H1 (cell line): ENCODE data around the gene PPM1D. TPM values are rescaled to one million over a fixed set of nuclear protein-coding genes. Genes with fewer than 3 reads are reported as not detected.

ENCODE experiments used
- CTCF ChIA-PET: fragments of 300-600 bp; sonication (Branson Sonifier 250); formaldehyde crosslinking; loops from one replicate; lab custom pipeline; 2021; ENCODE audit not compliant: partially characterized antibody; lab: Charles Lee
- POLR2A ChIA-PET: fragments of 300-600 bp; sonication (Branson Sonifier 250); formaldehyde crosslinking; loops from one replicate; lab custom pipeline; 2021; ENCODE audit warnings: inconsistent platforms; ENCODE audit not compliant: partially characterized antibody; lab: Charles Lee
- DNase-seq, 2 experiments: peaks; one replicate each; pipeline versions ENCODE4 v3.0.0 to v3.0.0-alpha.2; 2010 to 2022; ENCODE audit warnings: low spot score in 2 of 2, low read depth in 1 of 2, mixed read lengths in 1 of 2
- FAIRE-seq: peaks from 2 replicates; lab custom pipeline; 2011; peaks lifted over from hg19 to GRCh38; lab: Jason Lieb, UNC
- H2AFZ ChIP-seq: 2 replicates; pipeline ENCODE4 v1.8.1; 2012; ENCODE audit warnings: low read length, inconsistent platforms
- H2AK5ac ChIP-seq: 2 replicates; pipeline ENCODE4 v1.6.1; 2013; ENCODE audit warnings: low read depth, low read length
- H2BK120ac ChIP-seq: replicated peaks from 2 replicates; pipeline ENCODE3; 2013; ENCODE audit warnings: low read depth, low read length, inconsistent platforms
- H2BK12ac ChIP-seq: 2 replicates; pipeline ENCODE4 v1.6.1; 2013; ENCODE audit warnings: low read depth, low read length
- H2BK15ac ChIP-seq: 2 replicates; pipeline ENCODE4 v1.6.1; 2013; ENCODE audit warnings: low read length
- H2BK20ac ChIP-seq: 2 replicates; pipeline ENCODE4 v1.6.1; 2013; ENCODE audit warnings: low read length
- H2BK5ac ChIP-seq: 2 replicates; pipeline ENCODE4 v1.6.1; 2013; ENCODE audit warnings: low read depth, low read length
- H3K14ac ChIP-seq: 2 replicates; pipeline ENCODE4 v1.6.1; 2013; ENCODE audit warnings: inconsistent platforms; ENCODE audit not compliant: insufficient read length
- H3K18ac ChIP-seq: 2 replicates; pipeline ENCODE4 v1.6.1; 2013; ENCODE audit warnings: low read length; ENCODE audit errors: extremely low read depth
- H3K23ac ChIP-seq: 2 replicates; pipeline ENCODE4 v1.6.1; 2013; ENCODE audit warnings: inconsistent platforms; ENCODE audit not compliant: insufficient read length
- H3K23me2 ChIP-seq: 2 replicates; pipeline ENCODE4 v1.6.1; 2013; ENCODE audit warnings: low read depth, low read length
- H3K27ac ChIP-seq: 2 replicates; pipeline ENCODE4 v1.6.1; 2011; ENCODE audit warnings: low read depth, low read length, inconsistent platforms
- H3K27me3 ChIP-seq, 4 experiments: replicated peaks in 1 of 4; 1 replicate in 1 of 4; 2 replicates in 3 of 4; pipeline versions ENCODE4 v1.6.1 to v1.8.1; 2011 to 2013; ENCODE audit warnings: low read length in 3 of 4, mild to moderate bottlenecking in 3 of 4, inconsistent platforms in 2 of 4, mixed read lengths in 2 of 4, moderate library complexity in 1 of 4; ENCODE audit not compliant: control insufficient read depth in 3 of 4, insufficient read depth in 3 of 4; ENCODE audit errors: extremely low read depth in 1 of 4
- H3K36me3 ChIP-seq, 4 experiments: 2 replicates each; pipeline versions ENCODE4 v1.6.1 to v1.8.1; 2011 to 2013; ENCODE audit warnings: mild to moderate bottlenecking in 4 of 4, low read length in 3 of 4, moderate library complexity in 2 of 4, control low read depth in 1 of 4, inconsistent platforms in 1 of 4; ENCODE audit not compliant: insufficient read depth in 4 of 4, control insufficient read depth in 2 of 4
- H3K4ac ChIP-seq: replicated peaks from 2 replicates; pipeline ENCODE3; 2013; ENCODE audit warnings: low read length, low read depth, mixed read lengths, inconsistent platforms; ENCODE audit not compliant: insufficient read length
- H3K4me1 ChIP-seq, 4 experiments: replicated peaks in 1 of 4; 1 replicate in 1 of 4; 2 replicates in 3 of 4; pipeline versions ENCODE4 v1.6.1 to v1.8.1; 2011 to 2013; ENCODE audit warnings: low read length in 3 of 4, inconsistent platforms in 2 of 4, mixed read lengths in 1 of 4; ENCODE audit not compliant: insufficient read depth in 4 of 4, control insufficient read depth in 3 of 4
- H3K4me2 ChIP-seq, 2 experiments: 2 replicates each; pipeline versions ENCODE4 v1.6.1 to v1.8.1; 2011 to 2013; ENCODE audit warnings: low read depth in 2 of 2, low read length in 2 of 2, control low read depth in 1 of 2, inconsistent platforms in 1 of 2, mild to moderate bottlenecking in 1 of 2; ENCODE audit not compliant: insufficient read depth in 1 of 2
- H3K4me3 ChIP-seq, 4 experiments: fragments of 200-600, 300-600 bp in 1 of 4; sonication (generic), shearing (Covaris generic), sonication (Bioruptor Twin) in 1 of 4; 2 replicates each; pipeline versions ENCODE4 v1.5.1 to v1.8.1; 2011 to 2016; ENCODE audit warnings: low read length in 4 of 4, low read depth in 3 of 4, control low read depth in 2 of 4, inconsistent platforms in 2 of 4, mild to moderate bottlenecking in 2 of 4, mixed read lengths in 1 of 4, moderate library complexity in 1 of 4; ENCODE audit not compliant: insufficient read depth in 2 of 4; ENCODE audit errors: extremely low read depth in 1 of 4
- H3K56ac ChIP-seq: replicated peaks from 2 replicates; pipeline ENCODE3; 2013; ENCODE audit warnings: low read depth, mild to moderate bottlenecking, mixed read lengths, low read length, inconsistent platforms; ENCODE audit not compliant: insufficient read length
- H3K79me1 ChIP-seq: 2 replicates; pipeline ENCODE4 v1.6.1; 2013; ENCODE audit warnings: low read depth, low read length, control low read depth
- H3K79me2 ChIP-seq, 2 experiments: 2 replicates each; pipeline versions ENCODE4 v1.6.1 to v1.8.1; 2012 to 2013; ENCODE audit warnings: low read length in 2 of 2, mild to moderate bottlenecking in 2 of 2, inconsistent platforms in 1 of 2; ENCODE audit not compliant: insufficient read depth in 2 of 2, control insufficient read depth in 1 of 2
- H3K9ac ChIP-seq, 4 experiments: replicated peaks in 1 of 4; 1 replicate in 1 of 4; 2 replicates in 3 of 4; pipeline versions ENCODE4 v1.6.1 to v1.8.1; 2011 to 2013; ENCODE audit warnings: low read depth in 3 of 4, low read length in 3 of 4, control low read depth in 2 of 4, mild to moderate bottlenecking in 2 of 4, moderate library complexity in 2 of 4, inconsistent platforms in 1 of 4; ENCODE audit errors: extremely low read depth in 1 of 4
- H3K9me3 ChIP-seq, 2 experiments: 2 replicates each; pipeline versions ENCODE4 v1.6.1 to v1.8.1; 2012 to 2013; ENCODE audit warnings: mild to moderate bottlenecking in 2 of 2, moderate library complexity in 2 of 2, control low read depth in 1 of 2, inconsistent platforms in 1 of 2, low read depth in 1 of 2, low read length in 1 of 2, mixed read lengths in 1 of 2; ENCODE audit not compliant: insufficient read depth in 2 of 2
- H4K20me1 ChIP-seq, 2 experiments: replicated peaks in 1 of 2; 2 replicates each; pipeline versions ENCODE3 to v1.8.1; 2011 to 2013; ENCODE audit warnings: inconsistent platforms in 2 of 2, low read length in 2 of 2, mild to moderate bottlenecking in 1 of 2; ENCODE audit not compliant: insufficient read depth in 2 of 2, control insufficient read depth in 1 of 2
- H4K5ac ChIP-seq: 2 replicates; pipeline ENCODE4 v1.6.1; 2013; ENCODE audit warnings: low read length, low read depth, mixed read lengths, inconsistent platforms; ENCODE audit not compliant: insufficient read length
- H4K8ac ChIP-seq: 2 replicates; pipeline ENCODE4 v1.8.0; 2013; ENCODE audit warnings: mild to moderate bottlenecking, moderate library complexity, low read length, inconsistent platforms; ENCODE audit not compliant: insufficient read depth; ENCODE audit errors: extremely low read depth
- H4K91ac ChIP-seq: replicated peaks from 2 replicates; pipeline ENCODE3; 2013; ENCODE audit warnings: low read length, mixed read lengths, inconsistent platforms; ENCODE audit not compliant: insufficient read length
- EZH2 ChIP-seq: fragments of 200-600 bp; sonication (generic); IDR thresholded peaks from 2 replicates; pipeline ENCODE4 v1.7.1; 2012; ENCODE audit warnings: low read depth, mild to moderate bottlenecking, moderate library complexity, low read length, inconsistent platforms; ENCODE audit not compliant: severe bottlenecking
- GABPA ChIP-seq: IDR thresholded peaks from 2 replicates; pipeline ENCODE4 v1.6.1; 2011; ENCODE audit warnings: mild to moderate bottlenecking, low read length, moderate library complexity, borderline replicate concordance; ENCODE audit not compliant: insufficient read depth
- HDAC2 ChIP-seq, 2 experiments: fragments of 300-600 bp in 1 of 2; sonication (generic) in 1 of 2; IDR thresholded peaks; 2 replicates each; pipeline ENCODE4 v1.6.1; 2011 to 2012; ENCODE audit warnings: low read depth in 2 of 2, low read length in 2 of 2, mild to moderate bottlenecking in 2 of 2, moderate library complexity in 2 of 2, borderline replicate concordance in 1 of 2, inconsistent platforms in 1 of 2
- NANOG ChIP-seq: IDR thresholded peaks from 2 replicates; pipeline ENCODE4 v1.6.1; 2011; ENCODE audit warnings: low read length, low read depth, mild to moderate bottlenecking, inconsistent platforms; ENCODE audit not compliant: insufficient read depth, poor library complexity, severe bottlenecking
- WGBS, 2 experiments: shearing (Covaris generic) in 1 of 2; methylation state at CpG; one replicate each; pipeline versions ENCODE4 v1.1.6 to v1.1.7; 2013 to 2015; ENCODE audit warnings: low lambda C conversion rate in 2 of 2, mixed read lengths in 2 of 2, inconsistent platforms in 1 of 2, low coverage in 1 of 2, missing lambda C conversion rate in 1 of 2; ENCODE audit not compliant: insufficient replicate concordance in 2 of 2, insufficient coverage in 1 of 2, insufficient read length in 1 of 2; ENCODE audit errors: extremely low coverage in 1 of 2, missing lambda C conversion rate in 1 of 2; 5-methylcytosine and 5-hydroxymethylcytosine counted together
- polyA plus RNA-seq, 7 experiments: library from polyadenylated mRNA; depleted of rRNA in 3 of 7; stranded (reverse) in 5 of 7; unstranded in 2 of 7; fragments of >200 nt in 5 of 7; fragments of 200-250 nt in 2 of 7; gene quantifications; 1 replicate in 5 of 7; 2 replicates in 1 of 7; 4 replicates in 1 of 7; pipeline versions ENCODE4 v1.2.1 to v1.2.3, GENCODE V29; 2011 to 2013; ENCODE audit warnings: missing spikeins in 2 of 7, mixed read lengths in 2 of 7
- total RNA-seq: library from RNA; stranded (reverse); fragmentation: NEBNext Ultra II Directional; extraction: Animal tissue kit (Norgen Biotek cat#: 25700); gene quantifications from 2 replicates; pipeline ENCODE4 v1.2.1, GENCODE V29; 2021

PPM1D gene
- total and polyA plus RNA-seq, 2 of the 8 experiments (the other 6 are each of a cell fraction or from before 2014, with no cell fraction given) = 5.0 to 16.7 TPM

GRCh38 chr17:60680754-60681153 lies 80.8 kb downstream of the PPM1D start:
- Histone ChIP-seq H3K79me1 (no peaks in the 10 kb centered on the region), H3K23me2 (no peaks in the 10 kb centered on the region; the same call in 1 of the 2 replicates), H2AFZ (no peak overlapping the region), H3K56ac (no peak overlapping the region), H3K4ac (no peak overlapping the region), H2BK20ac (no peak overlapping the region), H3K14ac (no peak overlapping the region), H4K20me1 (no peaks in the 10 kb centered on the region), H3K4me3 (no peak overlapping the region), H3K9me3 (no peaks in the 10 kb centered on the region), H2BK15ac (no peak overlapping the region), H4K8ac (no peak overlapping the region), H3K79me2 (no peaks in the 10 kb centered on the region), H2BK120ac (no peak overlapping the region), H2BK5ac (no peak overlapping the region), H3K27ac (no peak overlapping the region), H3K23ac (no peak overlapping the region), H4K5ac (no peak overlapping the region), H4K91ac (no peak overlapping the region), H3K4me2 (no peak overlapping the region), H3K36me3 (no peaks in the 10 kb centered on the region), H3K18ac (no peak overlapping the region), H3K4me1 (peaks cover 0 to 2% (median 0%) of the 10 kb centered on the region in 4 experiments; a peak in 4 of 7 replicates), H2AK5ac (no peak overlapping the region)
- WGBS, 2 experiments = 94% methylated on average over 6 of the region's 6 CpGs; no CpG with 5 or more reads in 1 of the 2 experiments
- CTCF ChIA-PET = interaction anchor here (0.7 kb wide), 1 partner anchor 209 kb away, joined by 3 read pairs; no protein-coding TSS in a partner anchor
- FAIRE-seq = no peak
- no peak for DNase-seq
- no peak for TF ChIP-seq GABPA
- TF ChIP-seq HDAC2 (IDR thresholded peaks at IDR 0.05; ENCODE audit: borderline replicate concordance in 1 of 2, low read depth in 2 of 2, low read length in 2 of 2) = no peak
- TF ChIP-seq NANOG = no peak
- TF ChIP-seq EZH2 = no peak
- TF ChIP-seq, all 59 proteins: peak for 0
- H2BK12ac ChIP-seq = no peak overlapping the region
- H3K27me3 ChIP-seq = no peaks in the 10 kb centered on the region
- POLR2A ChIA-PET = no interaction called here
- no peak overlapping the region for H3K9ac ChIP-seq
